ENCODE results near the gene IFITM2. TPM values are rescaled to one million over a fixed set of nuclear protein-coding genes. Genes with fewer than 3 reads are reported as not detected.

Gene IFITM2
- total and polyA plus RNA-seq, 2 of the 4 experiments (the other 2 are of a cell fraction): 31.2 to 564 TPM

DNA sequence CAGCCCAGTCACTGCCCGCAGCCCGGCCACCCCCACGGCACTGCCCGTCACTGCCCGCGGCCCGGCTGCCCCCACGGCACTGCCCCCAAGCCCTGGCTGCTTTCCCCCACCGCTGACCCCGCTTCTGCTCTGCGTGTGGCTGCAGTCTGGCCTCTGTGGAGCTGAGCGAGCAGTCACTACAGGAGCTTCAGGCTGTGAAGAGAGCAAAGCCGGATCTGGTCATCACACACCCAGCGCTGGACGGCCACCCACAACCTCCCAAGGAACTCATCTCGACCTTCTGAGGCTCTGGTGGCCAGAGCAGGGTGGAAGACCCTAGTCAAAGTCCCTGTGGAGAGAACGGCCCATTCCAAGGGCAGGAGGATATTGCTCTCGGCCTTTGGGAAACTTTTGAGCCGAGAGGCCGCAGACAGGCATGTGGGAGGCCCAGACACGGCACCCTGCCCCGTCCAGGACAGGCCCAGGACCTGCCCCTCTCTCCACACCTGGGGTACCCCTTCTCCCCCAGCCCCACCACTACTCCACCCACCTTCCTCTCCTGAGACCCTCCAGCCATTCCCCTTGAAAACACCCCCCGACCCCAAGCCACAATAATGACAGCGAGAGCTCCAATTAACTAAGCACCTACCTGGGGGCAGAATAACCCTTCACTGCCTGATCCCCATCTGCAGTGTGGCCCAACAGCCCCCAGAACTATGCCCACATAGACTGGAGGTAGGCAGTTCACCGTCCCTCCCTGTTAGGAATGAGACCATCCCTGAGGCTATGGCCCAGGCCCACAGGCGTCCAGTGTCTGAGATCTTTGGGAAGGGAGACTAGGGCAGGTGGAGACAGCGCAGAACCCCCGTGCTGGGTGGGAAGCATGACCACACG lies 22.4 kb upstream of the IFITM2 start:
- Histone ChIP-seq H3K27ac (ENCODE audit: insufficient read depth, low read length) (no peak overlapping the region), H2BK120ac (ENCODE audit: low read depth, low read length) (no peak overlapping the region), H2BK5ac (ENCODE audit: low read depth, low read length, poor library complexity, severe bottlenecking) (no peak overlapping the region), H3K9me3 (ENCODE audit: control insufficient read depth, insufficient read depth, low read length) (no peaks in the 10 kb centered on the region), H3K4me3 (ENCODE audit: insufficient read depth, low read depth, low read length) (no peak overlapping the region), H3K27me3 (ENCODE audit: control insufficient read depth, insufficient read depth, low read length) (peaks cover 50% of the 10 kb centered on the region), H3K4me2 (ENCODE audit: low read depth, low read length) (no peak overlapping the region), H2BK20ac (ENCODE audit: low read depth, low read length) (no peak overlapping the region), H2AK9ac (replicated peaks; ENCODE audit: low read depth, low read length, poor library complexity) (no peak overlapping the region), H3K4me1 (ENCODE audit: control insufficient read depth, insufficient read depth, low read length) (peaks cover 4% of the 10 kb centered on the region; the same call in 1 of the 2 replicates), H4K91ac (ENCODE audit: insufficient read depth, low read depth, low read length) (no peak overlapping the region), H4K8ac (ENCODE audit: low read depth in 2 of 2, low read length in 2 of 2) (no peak overlapping the region), H3K56ac (ENCODE audit: extremely low read depth, insufficient read depth, low read length) (no peak overlapping the region), H2AFZ (replicated peaks; ENCODE audit: low read length, poor library complexity) (peak overlapping the region; percentile 62), H3K4ac (ENCODE audit: low read depth, low read length) (no peak overlapping the region), H3K79me1 (ENCODE audit: low read depth in 1 of 2, low read length in 2 of 2) (peaks cover 0 to 7% of the 10 kb centered on the region in 2 experiments; a peak in 3 of 4 replicates), H3K14ac (replicated peaks; ENCODE audit: low read depth, low read length) (no peak overlapping the region), H3K9ac (ENCODE audit: low read depth, low read length) (no peak overlapping the region), H4K20me1 (ENCODE audit: insufficient read depth, low read length) (no peaks in the 10 kb centered on the region), H3K23ac (ENCODE audit: low read depth, low read length) (no peak overlapping the region), H2AK5ac (ENCODE audit: low read depth, low read length) (no peak overlapping the region), H4K5ac (ENCODE audit: low read depth, low read length) (no peak overlapping the region), H3K9me1 (ENCODE audit: insufficient read depth, low read length) (no peaks in the 10 kb centered on the region), H3K36me3 (ENCODE audit: control insufficient read depth, insufficient read depth, low read length) (no peaks in the 10 kb centered on the region), H2BK15ac (ENCODE audit: low read depth, low read length) (no peak overlapping the region), H3K18ac (ENCODE audit: low read depth, low read length) (no peak overlapping the region)
- ChIA-PET POLR2A (ENCODE audit: unreplicated experiment) (no interaction called here), CTCF (no interaction called here)
- dilution Hi-C loops (cut with HindIII; ENCODE audit: low sequenced_read_pairs, unreplicated experiment): no loop called here
- WGBS, 2 experiments (ENCODE audit: extremely low coverage in 2 of 2, insufficient read length in 1 of 2): 69% methylated on average over 14 of the region's 29 CpGs; no CpG with 5 or more reads in 1 of the 2 experiments
- no TSS peak for BruUV-seq (replicated peaks)
- TF ChIP-seq POLR2A (IDR thresholded peaks at IDR 0.05; ENCODE audit: low read depth, low read length): no peak
- TF ChIP-seq CHD1 (IDR thresholded peaks at IDR 0.05; ENCODE audit: low read depth, low read length): no peak
- TF ChIP-seq RFX5 (IDR thresholded peaks at IDR 0.05; ENCODE audit: low read depth, low read length): no peak
- no peak for TF ChIP-seq RCOR1 (IDR thresholded peaks at IDR 0.05; ENCODE audit: insufficient replicate concordance, low read length)
- TF ChIP-seq MAZ (IDR thresholded peaks at IDR 0.05; ENCODE audit: borderline replicate concordance, low read depth, low read length): no peak
- TF ChIP-seq, protein P1, sequence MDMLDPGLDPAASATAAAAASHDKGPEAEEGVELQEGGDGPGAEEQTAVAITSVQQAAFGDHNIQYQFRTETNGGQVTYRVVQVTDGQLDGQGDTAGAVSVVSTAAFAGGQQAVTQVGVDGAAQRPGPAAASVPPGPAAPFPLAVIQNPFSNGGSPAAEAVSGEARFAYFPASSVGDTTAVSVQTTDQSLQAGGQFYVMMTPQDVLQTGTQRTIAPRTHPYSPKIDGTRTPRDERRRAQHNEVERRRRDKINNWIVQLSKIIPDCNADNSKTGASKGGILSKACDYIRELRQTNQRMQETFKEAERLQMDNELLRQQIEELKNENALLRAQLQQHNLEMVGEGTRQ (IDR thresholded peaks at IDR 0.05; ENCODE audit: low read depth, low read length): no peak
- TF ChIP-seq BHLHE40 (IDR thresholded peaks at IDR 0.05; ENCODE audit: low read depth, low read length): no peak
- no peak for TF ChIP-seq NFE2L2 (IDR thresholded peaks at IDR 0.05; ENCODE audit: low read depth, low read length)
- no peak for TF ChIP-seq SMC3 (IDR thresholded peaks at IDR 0.05; ENCODE audit: low read depth, low read length)
- no peak for TF ChIP-seq RAD21 (IDR thresholded peaks at IDR 0.05; ENCODE audit: low read length)
- TF ChIP-seq CTCF (conservative IDR thresholded peaks at IDR 0.05; ENCODE audit: low read depth, low read length): no peak
- TF ChIP-seq ELK1 (IDR thresholded peaks at IDR 0.05; ENCODE audit: borderline replicate concordance, low read depth, low read length): no peak
- DNase-seq (no peak), ATAC-seq (ENCODE audit: low read depth) (no peak)
- intact Hi-C loops (cut with micrococcal nuclease): no loop called here
- in situ Hi-C loops (cut with MboI; ENCODE audit: low sequenced_read_pairs): loop anchor here (10.0 kb wide), 1 partner anchor 60 kb away; no protein-coding TSS in a partner anchor

Measured in IMR-90 (cell line).